Measurements from ENCODE around the gene CACNA1I.

DNA sequence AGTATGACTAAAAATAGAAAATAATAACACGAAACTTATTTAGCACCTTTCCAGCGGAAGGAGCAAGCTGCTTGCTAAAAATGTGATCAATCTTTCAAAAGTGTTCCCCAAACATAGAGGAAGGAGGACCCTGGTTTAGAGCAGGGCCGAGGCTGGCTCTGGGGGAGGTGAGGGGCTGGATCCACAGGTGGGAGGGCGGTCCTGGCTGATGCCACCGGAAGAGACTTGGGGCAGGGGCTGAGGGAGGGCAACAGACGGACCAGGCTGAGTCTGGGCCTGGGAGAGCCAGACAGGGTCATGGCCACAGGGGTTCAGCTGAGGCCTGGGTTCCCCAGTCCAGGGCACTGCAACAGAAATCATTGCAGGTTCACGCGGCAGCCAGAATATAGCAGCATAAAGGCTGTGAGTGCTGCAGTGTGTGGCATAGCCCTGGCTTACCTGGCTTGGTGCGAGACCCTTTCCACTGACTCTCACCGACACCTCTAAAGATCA lies 143.3 kb downstream of the CACNA1I start:
- TF ChIP-seq POLR2A (IDR thresholded peaks at IDR 0.05) = no peak
- no peak for TF ChIP-seq CTCF (IDR thresholded peaks at IDR 0.05 in 8 of 11, conservative IDR thresholded peaks at IDR 0.05 in 3 of 11)

Data from spleen (tissue), 7 donors.